ENCODE results near the gene HORMAD2. TPM values are rescaled to one million over a fixed set of nuclear protein-coding genes. Genes with fewer than 3 reads are reported as not detected.

The HORMAD2 gene
- total RNA-seq, 4 donors from 2014 or later: not detected

- Histone ChIP-seq H3K27ac (replicated peaks in 1 of 4) (peak overlapping the region; percentile 35 to 50 (median 45)), H3K4me1 (peaks cover 11 to 45% (median 42%) of the 10 kb centered on the region in 4 donors), H3K9me3 (no peaks in the 10 kb centered on the region), H3K27me3 (peaks cover 0 to 24% (median 0%) of the 10 kb centered on the region in 4 donors), H3K4me3 (no peak overlapping the region), H3K36me3 (no peaks in the 10 kb centered on the region)
- DNase-seq (ENCODE audit: extremely low spot score): no peak
- TF ChIP-seq POLR2AphosphoS5 (IDR thresholded peaks at IDR 0.05): peak in 1 of 2 donors; percentile 26
- no peak for TF ChIP-seq CTCF (IDR thresholded peaks at IDR 0.05)
- intact Hi-C loops (cut with DNase I): no loop called here
- WGBS: 41% methylated on average over 9 of the region's 16 CpGs
Measured at GRCh38 chr22:30206944-30207343, 126.7 kb downstream of the HORMAD2 start.

- Histone ChIP-seq H3K27me3 (peaks cover 0 to 17% (median 0%) of the 10 kb centered on the region in 4 donors), H3K27ac (replicated peaks in 1 of 4) (peak overlapping the region; percentile 55 to 71 (median 66)), H3K4me3 (no peak overlapping the region), H3K36me3 (no peaks in the 10 kb centered on the region), H3K4me1 (peaks cover 19 to 57% (median 52%) of the 10 kb centered on the region in 4 donors), H3K9me3 (no peaks in the 10 kb centered on the region)
- peak; percentile 18 to 31 for TF ChIP-seq POLR2AphosphoS5 (IDR thresholded peaks at IDR 0.05)
- TF ChIP-seq EP300 (IDR thresholded peaks at IDR 0.05): no peak
- intact Hi-C loops (cut with DNase I): no loop called here
- DNase-seq (ENCODE audit: extremely low spot score): no peak
- WGBS: 72% methylated on average over 25 of the region's 26 CpGs
Measured at GRCh38 chr22:30208631-30209603, 128.7 kb downstream of the HORMAD2 start.

- Histone ChIP-seq H3K9me3 (no peaks in the 10 kb centered on the region), H3K27me3 (peaks cover 0 to 22% (median 0%) of the 10 kb centered on the region in 4 donors), H3K36me3 (no peaks in the 10 kb centered on the region), H3K4me1 (peaks cover 19 to 56% (median 51%) of the 10 kb centered on the region in 4 donors), H3K27ac (replicated peaks in 1 of 4) (peak overlapping the region; percentile 55 to 71 (median 66)), H3K4me3 (no peak overlapping the region)
- intact Hi-C loops (cut with DNase I): no loop called here
- WGBS: 90% methylated on average over 6 of the region's 6 CpGs
- TF ChIP-seq EP300 (IDR thresholded peaks at IDR 0.05) (no peak), POLR2A (IDR thresholded peaks at IDR 0.05; ENCODE audit: low read depth) (no peak), CTCF (IDR thresholded peaks at IDR 0.05) (no peak), POLR2AphosphoS5 (IDR thresholded peaks at IDR 0.05) (no peak)
- no peak for DNase-seq (ENCODE audit: extremely low spot score)
Measured at GRCh38 chr22:30209642-30210041, 129.4 kb downstream of the HORMAD2 start.

- Histone ChIP-seq H3K9me3 (no peaks in the 10 kb centered on the region), H3K4me3 (no peak overlapping the region), H3K27me3 (peaks cover 0 to 22% (median 0%) of the 10 kb centered on the region in 4 donors), H3K36me3 (no peaks in the 10 kb centered on the region), H3K4me1 (peaks cover 19 to 48% (median 43%) of the 10 kb centered on the region in 4 donors), H3K27ac (replicated peaks in 1 of 4) (peak overlapping the region in 2 of 4 donors; percentile 4 to 70)
- 84% methylated on average over 18 of the region's 19 CpGs for WGBS
- no peak for TF ChIP-seq CTCF (IDR thresholded peaks at IDR 0.05)
- TF ChIP-seq POLR2AphosphoS5 (IDR thresholded peaks at IDR 0.05): no peak
- TF ChIP-seq EP300 (IDR thresholded peaks at IDR 0.05): no peak
- no peak for TF ChIP-seq POLR2A (IDR thresholded peaks at IDR 0.05; ENCODE audit: low read depth)
- no peak for DNase-seq (ENCODE audit: extremely low spot score)
- intact Hi-C loops (cut with DNase I): no loop called here
Measured at GRCh38 chr22:30210235-30210909, 130.1 kb downstream of the HORMAD2 start.
